ENCODE results near the gene PPP1R14D.

DNA sequence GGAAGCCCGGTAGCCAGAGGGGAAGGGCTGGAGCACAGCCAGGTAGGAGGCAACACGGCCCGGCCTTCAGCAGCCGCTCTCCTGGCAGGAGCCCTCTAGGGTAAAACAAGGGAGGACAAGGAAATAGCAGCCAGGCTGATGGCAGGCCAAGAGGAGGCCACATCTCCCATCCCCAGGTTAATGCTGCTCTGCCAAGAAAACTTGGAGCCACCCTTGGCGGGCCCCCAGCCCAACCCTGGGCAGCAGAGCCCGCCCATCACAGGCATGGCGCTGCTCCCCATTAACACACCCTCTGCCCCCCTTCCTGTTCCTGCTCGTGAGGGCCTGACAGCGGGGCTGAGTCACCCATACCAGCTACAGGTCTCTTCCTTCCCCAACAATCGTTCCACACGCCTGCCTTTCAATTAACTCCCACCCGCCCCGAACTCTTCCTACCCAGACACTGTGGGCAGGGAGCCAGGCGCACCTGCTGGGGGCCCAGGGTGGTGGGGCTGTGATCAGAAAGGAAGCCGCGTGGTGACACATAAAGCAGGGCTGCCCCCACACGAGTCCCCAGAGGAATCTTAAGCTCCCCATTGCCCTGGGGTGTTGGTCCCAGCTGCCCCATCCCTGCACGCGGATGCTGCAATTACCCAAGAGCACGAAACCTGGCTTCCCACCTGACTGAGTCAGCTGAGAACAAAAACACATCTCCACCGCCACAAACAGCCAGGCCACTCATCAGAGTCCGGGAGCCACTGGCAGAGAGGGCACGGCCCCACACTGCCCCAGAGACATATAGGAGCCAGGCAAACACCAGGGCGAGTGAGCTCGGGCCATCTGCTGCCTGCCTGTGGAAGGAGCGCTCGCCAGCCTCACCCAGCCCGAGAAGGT, 59.0 kb downstream of the PPP1R14D start, which contains the start of gene C15orf62:
- TF ChIP-seq, protein P1, sequence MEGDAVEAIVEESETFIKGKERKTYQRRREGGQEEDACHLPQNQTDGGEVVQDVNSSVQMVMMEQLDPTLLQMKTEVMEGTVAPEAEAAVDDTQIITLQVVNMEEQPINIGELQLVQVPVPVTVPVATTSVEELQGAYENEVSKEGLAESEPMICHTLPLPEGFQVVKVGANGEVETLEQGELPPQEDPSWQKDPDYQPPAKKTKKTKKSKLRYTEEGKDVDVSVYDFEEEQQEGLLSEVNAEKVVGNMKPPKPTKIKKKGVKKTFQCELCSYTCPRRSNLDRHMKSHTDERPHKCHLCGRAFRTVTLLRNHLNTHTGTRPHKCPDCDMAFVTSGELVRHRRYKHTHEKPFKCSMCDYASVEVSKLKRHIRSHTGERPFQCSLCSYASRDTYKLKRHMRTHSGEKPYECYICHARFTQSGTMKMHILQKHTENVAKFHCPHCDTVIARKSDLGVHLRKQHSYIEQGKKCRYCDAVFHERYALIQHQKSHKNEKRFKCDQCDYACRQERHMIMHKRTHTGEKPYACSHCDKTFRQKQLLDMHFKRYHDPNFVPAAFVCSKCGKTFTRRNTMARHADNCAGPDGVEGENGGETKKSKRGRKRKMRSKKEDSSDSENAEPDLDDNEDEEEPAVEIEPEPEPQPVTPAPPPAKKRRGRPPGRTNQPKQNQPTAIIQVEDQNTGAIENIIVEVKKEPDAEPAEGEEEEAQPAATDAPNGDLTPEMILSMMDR (IDR thresholded peaks at IDR 0.05) = no peak
- no peak for TF ChIP-seq POLR2AphosphoS5 (IDR thresholded peaks at IDR 0.05)
- no peak for TF ChIP-seq POLR2A (IDR thresholded peaks at IDR 0.05)
